Right renal pelvis (tissue), 4 donors: ENCODE results near the gene SRRD. TPM values are rescaled to one million over a fixed set of nuclear protein-coding genes. Genes with fewer than 3 reads are reported as not detected.

Experiments used
- DNase-seq, 4 donors: peaks; one replicate each; pipeline ENCODE4 v3.0.0-alpha.2; 2013; ENCODE audit warnings: low read depth in 4 of 4, low spot score in 3 of 4, missing footprints in 1 of 4
- polyA plus RNA-seq, 4 donors: library from polyadenylated mRNA; unstranded; fragments of 120-200 nt; gene quantifications; one replicate each; pipeline ENCODE4 v1.2.1, GENCODE V29; 2013; ENCODE audit not compliant: insufficient read length in 4 of 4

Gene SRRD
- polyA plus RNA-seq, 4 donors, result 28.3 to 38.1 (median 34.5) TPM

GRCh38 chr22:26480611-26480932, 3.1 kb upstream of the SRRD start:
- DNase-seq, result no peak

- no peak for DNase-seq
Observed at GRCh38 chr22:26481112-26481693, 2.5 kb upstream of the SRRD start.

GRCh38 chr22:26481694-26482093, 2.0 kb upstream of the SRRD start:
- no peak for DNase-seq

- no peak for DNase-seq
Observed at GRCh38 chr22:26482161-26482560, 1.5 kb upstream of the SRRD start.

GRCh38 chr22:26483043-26483438, 636 bp upstream of the SRRD start:
- no peak for DNase-seq

- no peak for DNase-seq
Observed at GRCh38 chr22:26484360-26484706, 656 bp downstream of the SRRD start.

- no peak for DNase-seq
Observed at GRCh38 chr22:26485013-26485412, 1.3 kb downstream of the SRRD start.

- no peak for DNase-seq
Observed at GRCh38 chr22:26485806-26486390, 2.2 kb downstream of the SRRD start.

- DNase-seq, result no peak
Observed at GRCh38 chr22:26486394-26486793, 2.7 kb downstream of the SRRD start.

GRCh38 chr22:26487996-26488395, 4.3 kb downstream of the SRRD start:
- no peak for DNase-seq

- DNase-seq, result no peak
Observed at GRCh38 chr22:26489447-26490036, 5.9 kb downstream of the SRRD start.

- no peak for DNase-seq
Observed at GRCh38 chr22:26492220-26492619, 8.5 kb downstream of the SRRD start.

GRCh38 chr22:26494506-26494905, 10.8 kb downstream of the SRRD start:
- DNase-seq, result no peak

GRCh38 chr22:26496456-26496855, 12.8 kb downstream of the SRRD start:
- no peak for DNase-seq

GRCh38 chr22:26499188-26499703, 15.6 kb downstream of the SRRD start:
- no peak for DNase-seq

- no peak for DNase-seq
Observed at GRCh38 chr22:26501996-26502395, 18.3 kb downstream of the SRRD start.

GRCh38 chr22:26502688-26503561, 19.2 kb downstream of the SRRD start:
- DNase-seq, result no peak

GRCh38 chr22:26503758-26504157, 20.1 kb downstream of the SRRD start:
- no peak for DNase-seq

GRCh38 chr22:26508148-26508547, 24.5 kb downstream of the SRRD start:
- DNase-seq, result no peak

GRCh38 chr22:26512149-26512793, 28.6 kb downstream of the SRRD start, which contains the start of gene TFIP11:
TFIP11 (minus strand) TSS chr22:26512473; CDS start chr22:26510272, 2,201 bp downstream.
- peak; percentile 79 to 91 (median 84) for DNase-seq

GRCh38 chr22:26513838-26514237, 30.2 kb downstream of the SRRD start:
- DNase-seq, result no peak
